Astrocyte (in vitro differentiated cells and primary cell): Measurements from ENCODE around the gene ADARB2.

Experiments
- CTCF ChIP-seq: IDR thresholded peaks from 2 replicates; pipeline ENCODE4 v1.5.1; 2011; ENCODE audit warnings: low read depth, mild to moderate bottlenecking, inconsistent platforms, low read length, moderate library complexity; ENCODE audit not compliant: insufficient read depth
- EZH2 ChIP-seq: IDR thresholded peaks from 2 replicates; pipeline ENCODE4 v1.6.1; 2012; ENCODE audit warnings: mild to moderate bottlenecking, low read length, inconsistent platforms; ENCODE audit not compliant: insufficient read depth

- TF ChIP-seq CTCF, result no peak
- TF ChIP-seq EZH2, result no peak
Observed at GRCh38 chr10:1395481-1396296, 341.6 kb downstream of the ADARB2 start.
